Measurements from ENCODE around the gene MTMR4. TPM values are rescaled to one million over a fixed set of nuclear protein-coding genes. Genes with fewer than 3 reads are reported as not detected.

The MTMR4 gene
- total RNA-seq, 3 donors from 2014 or later = 35.7 to 53.6 (median 42.7) TPM

DNA sequence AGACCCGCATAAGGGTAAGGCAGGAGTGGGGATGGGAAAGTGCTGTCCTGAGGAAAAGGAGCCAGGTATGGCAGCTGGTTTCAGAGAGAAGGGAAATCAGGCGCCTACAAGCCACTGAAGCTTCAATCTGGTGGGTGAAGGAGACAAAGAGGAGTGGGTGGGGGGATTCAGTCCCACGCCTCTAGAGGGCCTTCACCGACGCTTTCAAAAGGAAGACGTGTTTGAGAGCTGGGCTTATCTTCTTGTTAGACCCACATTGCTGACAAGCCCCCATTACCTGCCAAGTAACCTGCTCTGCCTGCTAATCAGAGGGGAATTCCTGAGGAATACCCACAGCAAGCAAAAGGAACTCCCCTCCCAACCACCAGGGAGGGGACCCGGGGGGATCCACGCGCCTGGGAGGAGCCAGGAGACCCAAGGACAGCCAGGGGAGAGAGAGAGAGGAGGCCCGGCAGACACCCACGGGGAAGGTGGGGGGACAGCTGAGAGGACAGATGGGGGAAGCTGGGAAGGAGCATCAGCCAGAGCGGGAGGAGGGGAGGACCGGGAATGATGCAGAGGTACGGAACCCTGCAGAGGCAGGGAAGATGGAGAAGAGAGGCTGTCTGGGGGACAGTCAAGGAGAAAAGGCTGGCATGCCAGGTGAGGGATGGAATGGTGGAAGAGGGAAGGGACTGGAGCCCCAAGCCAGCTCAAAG is 1.0 kb downstream of the MTMR4 start:
- Histone ChIP-seq H3K9me3 (no peaks in the 10 kb centered on the region), H3K27me3 (no peaks in the 10 kb centered on the region), H3K4me3 (peak overlapping the region; percentile 57 to 93 (median 78)), H3K36me3 (no peaks in the 10 kb centered on the region), H3K4me1 (peaks cover 3 to 14% of the 10 kb centered on the region in 2 donors), H3K27ac (no peak overlapping the region)
- no peak for TF ChIP-seq POLR2AphosphoS5 (IDR thresholded peaks at IDR 0.05)
- no peak for TF ChIP-seq POLR2A (IDR thresholded peaks at IDR 0.05)
- TF ChIP-seq CTCF (IDR thresholded peaks at IDR 0.05) = no peak
- no peak for DNase-seq (ENCODE audit: low spot score in 2 of 2)
- intact Hi-C loops (cut with DNase I; ENCODE audit: low total_unique reads) = no loop called here

GRCh38 chr17:58510075-58510474 is 4.4 kb downstream of the MTMR4 start:
- TF ChIP-seq CTCF (IDR thresholded peaks at IDR 0.05) = no peak
- TF ChIP-seq POLR2A (IDR thresholded peaks at IDR 0.05) = no peak
- TF ChIP-seq POLR2AphosphoS5 (IDR thresholded peaks at IDR 0.05) = no peak
- Histone ChIP-seq H3K4me3 (no peak overlapping the region), H3K4me1 (peaks cover 3 to 4% of the 10 kb centered on the region in 2 donors), H3K27ac (no peak overlapping the region), H3K36me3 (peaks cover 8% of the 10 kb centered on the region), H3K27me3 (no peaks in the 10 kb centered on the region), H3K9me3 (no peaks in the 10 kb centered on the region)
- no peak for DNase-seq (ENCODE audit: low spot score in 2 of 2)
- intact Hi-C loops (cut with DNase I; ENCODE audit: low total_unique reads) = no loop called here

DNA sequence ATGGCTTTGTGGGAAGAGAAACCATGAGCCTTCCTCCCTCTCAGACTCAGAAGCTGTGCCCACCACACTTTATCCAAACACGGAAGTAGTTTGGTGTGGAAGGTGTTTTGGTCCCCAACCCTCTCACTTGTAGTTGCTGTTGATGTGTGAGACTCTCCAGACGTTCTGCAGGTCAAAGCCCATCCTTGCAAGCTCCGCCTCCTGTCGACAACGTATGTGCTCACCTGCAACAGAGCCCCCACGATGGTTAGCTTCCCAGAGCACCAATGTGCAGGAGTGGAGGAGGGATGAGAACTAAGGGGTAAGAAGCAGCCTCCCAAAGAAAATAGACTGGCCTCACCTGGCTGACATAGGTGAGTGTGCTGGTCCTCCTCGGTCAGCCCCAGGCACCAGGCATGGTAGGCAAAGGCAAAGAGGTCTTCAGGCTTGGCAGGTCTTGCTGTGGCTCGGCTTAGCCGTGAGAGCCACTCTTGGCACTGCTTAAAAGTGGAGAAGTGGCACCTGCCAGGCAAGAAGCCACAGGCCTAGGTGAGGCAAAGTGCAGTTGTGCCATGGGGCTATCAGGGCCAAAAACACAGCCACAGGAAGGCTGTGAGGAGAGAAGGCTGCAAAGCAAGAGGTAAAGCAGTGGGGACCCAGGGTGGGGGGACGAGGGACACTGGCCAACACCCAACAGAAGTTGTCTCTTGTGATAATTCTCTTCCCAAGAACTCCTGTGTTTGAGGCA is 5.9 kb downstream of the MTMR4 start:
- DNase-seq (ENCODE audit: low spot score in 2 of 2) = no peak
- TF ChIP-seq CTCF (IDR thresholded peaks at IDR 0.05) (no peak), POLR2AphosphoS5 (IDR thresholded peaks at IDR 0.05) (no peak), POLR2A (IDR thresholded peaks at IDR 0.05) (no peak)
- Histone ChIP-seq H3K27me3 (no peaks in the 10 kb centered on the region), H3K27ac (no peak overlapping the region), H3K4me1 (peaks cover 3% of the 10 kb centered on the region in 2 donors), H3K36me3 (peaks cover 15% of the 10 kb centered on the region), H3K4me3 (no peak overlapping the region), H3K9me3 (no peaks in the 10 kb centered on the region)
- intact Hi-C loops (cut with DNase I; ENCODE audit: low total_unique reads) = loop anchor here (5.0 kb wide), 1 partner anchor 444 kb away; no protein-coding TSS in a partner anchor

- H3K36me3 ChIP-seq = peaks cover 16% of the 10 kb centered on the region
- TF ChIP-seq POLR2AphosphoS5 (IDR thresholded peaks at IDR 0.05) = no peak
- no peak for TF ChIP-seq POLR2A (IDR thresholded peaks at IDR 0.05)
- TF ChIP-seq CTCF (IDR thresholded peaks at IDR 0.05) = no peak
- no peaks in the 10 kb centered on the region for H3K27me3 ChIP-seq
- H3K4me1 ChIP-seq = no peaks in the 10 kb centered on the region
- no peak overlapping the region for H3K4me3 ChIP-seq
- DNase-seq (ENCODE audit: low spot score in 2 of 2) = no peak
- H3K9me3 ChIP-seq = no peaks in the 10 kb centered on the region
- no peak overlapping the region for H3K27ac ChIP-seq
- intact Hi-C loops (cut with DNase I; ENCODE audit: low total_unique reads) = loop anchor here (5.0 kb wide), 1 partner anchor 445 kb away; no protein-coding TSS in a partner anchor
Measured at GRCh38 chr17:58507123-58507634, 7.3 kb downstream of the MTMR4 start.

Measured in breast epithelium (tissue), 4 donors.